Stimulated activated CD4-positive, alpha-beta T cell treated with anti-CD3 and anti-CD28 coated beads, TNF-alpha, amount 100 ng/mL, for 4 hours (primary cell): ENCODE measurements around the gene SKI.

ENCODE experiments used
- DNase-seq, 3 experiments: peaks; one replicate each; pipeline ENCODE4 v3.0.0-alpha.2; 2020; ENCODE audit warnings: low read depth in 3 of 3

SKI gene

GRCh38 chr1:2351723-2352122 lies 123.6 kb downstream of the SKI start:
- DNase-seq: no peak

GRCh38 chr1:2352341-2352896 lies 124.3 kb downstream of the SKI start:
- DNase-seq: no peak

DNA sequence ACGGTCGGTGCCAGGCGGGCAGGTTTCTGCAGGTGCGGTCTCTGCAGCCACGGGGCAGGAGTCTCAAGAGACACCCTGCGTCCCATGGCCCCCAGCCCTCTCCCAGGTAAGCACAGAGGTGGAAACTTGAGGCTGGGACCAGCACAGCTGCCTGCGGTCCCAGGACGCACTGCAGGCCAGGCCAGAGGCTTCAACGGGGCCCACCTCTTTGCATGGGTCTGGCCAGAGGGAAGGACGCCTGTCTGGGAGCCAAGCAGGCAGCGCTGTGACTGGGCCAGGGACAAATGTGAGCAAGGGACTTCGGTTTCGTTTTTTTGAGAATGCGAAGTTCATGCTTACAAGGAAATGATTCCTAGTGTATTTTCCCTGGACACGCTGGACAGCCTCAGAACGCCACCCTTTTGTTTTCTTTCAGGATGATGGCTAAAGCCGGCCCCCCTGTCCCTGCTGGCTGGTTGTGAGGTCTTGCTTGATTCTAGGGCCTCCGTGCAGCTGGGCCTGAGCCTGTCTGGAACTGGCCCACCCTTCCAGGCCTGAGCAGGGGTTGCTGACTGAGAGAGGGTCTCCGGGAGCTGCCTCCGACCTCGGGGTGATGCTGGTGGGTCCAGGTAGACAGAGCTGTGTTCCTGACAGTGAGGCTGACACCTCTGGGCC lies 124.9 kb downstream of the SKI start:
- DNase-seq: no peak

DNA sequence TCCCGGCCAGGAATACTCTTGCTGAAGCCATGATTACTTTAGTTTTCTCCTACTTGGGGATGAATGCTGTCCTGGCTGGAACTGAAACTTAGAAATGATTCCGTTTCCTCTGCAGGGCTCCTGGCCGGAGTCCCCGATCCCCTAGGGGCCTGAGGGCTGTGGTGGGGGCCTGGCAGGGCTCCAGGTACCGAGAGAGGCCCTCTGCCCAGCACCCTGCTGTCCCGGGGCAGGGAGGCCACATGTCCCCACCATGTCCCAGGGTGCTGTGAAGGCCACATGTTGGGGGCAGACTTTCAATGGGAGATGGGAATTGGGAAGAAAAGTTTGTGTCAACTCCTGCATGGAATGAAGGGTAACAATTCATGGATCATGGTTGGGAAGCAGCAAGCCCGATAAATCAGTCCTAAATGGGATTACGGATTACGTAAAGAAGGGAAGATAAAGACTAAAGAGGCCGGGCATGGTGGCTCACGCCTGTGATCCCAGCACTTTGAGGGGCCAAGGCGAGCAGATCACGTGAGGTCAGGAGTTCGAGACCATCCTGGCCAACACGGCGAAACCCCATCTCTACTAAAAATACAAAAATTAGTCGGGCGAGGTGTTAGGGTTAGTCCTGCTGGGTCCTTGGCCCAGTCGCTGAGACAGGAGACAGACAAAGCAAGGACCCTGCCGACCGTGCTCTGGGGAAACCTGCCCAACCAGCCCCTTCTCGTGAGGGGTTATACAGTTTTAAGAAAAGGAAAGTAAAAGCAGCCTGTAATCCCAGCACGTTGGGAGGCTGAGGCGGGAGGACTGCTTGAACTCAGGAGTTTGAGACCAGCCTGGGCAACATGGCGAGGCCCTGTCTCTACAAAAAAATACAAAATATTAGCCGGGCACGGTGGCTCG lies 125.7 kb downstream of the SKI start:
- no peak for DNase-seq

DNA sequence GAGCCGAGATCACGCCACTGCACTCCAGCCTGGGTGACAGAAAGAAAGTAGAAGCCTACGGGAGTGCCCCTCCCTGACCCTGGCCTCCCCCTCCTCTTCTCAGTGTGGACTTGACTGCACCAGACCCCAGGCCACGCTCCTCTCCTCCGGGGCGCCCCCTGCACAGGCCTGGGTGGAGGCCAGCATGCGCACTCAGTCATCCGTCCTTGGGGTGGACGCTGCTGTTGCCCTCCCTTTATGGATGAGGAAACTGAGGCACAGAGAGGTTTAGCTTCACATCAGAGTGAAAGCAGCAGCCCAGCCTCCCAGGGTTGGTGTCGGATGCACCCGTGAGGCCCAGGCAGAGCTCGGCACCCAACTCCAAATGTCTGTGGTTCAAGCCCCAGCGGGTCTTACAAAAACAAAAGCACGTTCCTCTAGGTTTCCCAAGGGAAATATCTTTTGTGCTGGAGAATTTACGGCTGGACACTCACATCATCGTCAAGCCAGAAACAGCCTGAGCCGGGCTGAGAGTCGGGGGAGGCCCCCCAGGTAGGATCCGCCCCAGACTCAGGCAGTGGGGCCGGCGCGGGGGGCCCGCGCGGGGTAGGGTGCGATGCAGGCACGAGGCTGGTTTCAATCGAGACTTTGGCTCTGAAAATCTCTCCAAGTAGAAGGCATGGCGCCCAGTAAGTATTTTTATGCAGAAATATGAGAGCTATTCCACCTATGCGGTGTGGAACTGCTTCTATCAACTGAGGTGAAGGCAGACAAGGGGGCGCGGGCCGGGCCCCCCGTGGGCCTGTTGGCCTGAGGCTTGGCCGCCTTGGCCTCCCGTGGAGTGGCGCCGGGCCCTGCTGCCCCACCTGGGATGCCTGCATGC lies 126.6 kb downstream of the SKI start:
- no peak for DNase-seq

GRCh38 chr1:2355373-2356261 lies 127.5 kb downstream of the SKI start:
- no peak for DNase-seq

- DNase-seq: no peak
Measured at GRCh38 chr1:2356401-2356800, 128.3 kb downstream of the SKI start.

DNA sequence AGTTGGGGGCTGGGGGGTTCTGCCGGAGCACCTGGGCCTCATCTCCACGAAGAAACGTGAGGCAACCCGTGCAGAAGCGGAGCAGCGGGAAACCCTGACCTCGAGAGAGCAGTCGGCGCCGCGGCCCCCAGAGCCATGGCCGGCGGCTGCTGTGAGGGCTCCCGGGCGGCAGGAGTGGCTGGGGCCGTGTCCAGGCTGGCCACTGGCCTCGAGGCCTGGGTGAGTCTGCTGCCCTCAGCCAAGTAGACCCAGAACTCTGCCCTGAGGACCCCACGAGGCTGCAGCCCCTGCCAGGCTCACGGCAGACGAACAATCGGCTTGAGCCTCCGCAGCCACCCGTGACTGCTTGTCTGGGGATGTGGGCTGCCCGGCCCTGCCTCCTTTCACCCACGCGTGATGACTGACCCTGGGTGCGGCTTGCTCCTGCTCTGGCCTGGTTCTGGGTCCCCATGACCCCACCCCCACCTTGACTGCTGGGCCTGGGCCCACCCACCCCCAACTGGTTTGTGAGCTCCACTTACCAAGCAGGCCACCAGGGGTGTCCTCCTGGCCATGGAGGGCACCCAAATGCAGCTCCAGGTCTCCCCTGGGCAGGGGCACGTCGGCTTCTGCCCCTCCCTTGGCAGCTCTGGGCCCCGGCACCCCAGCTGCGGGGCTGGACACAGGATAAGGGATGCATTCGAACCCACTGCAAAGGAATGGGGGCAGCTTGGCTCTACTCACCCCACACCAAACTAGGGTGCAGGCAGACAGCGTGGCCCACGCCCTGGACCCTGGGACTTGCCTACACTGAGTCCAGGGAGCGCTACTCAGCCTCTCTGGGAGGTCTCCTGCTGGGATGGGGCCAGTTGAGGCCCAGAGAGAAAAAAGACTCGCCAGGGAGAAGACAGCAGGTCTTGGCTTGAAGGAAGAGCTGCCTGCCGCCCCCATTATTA lies 129.1 kb downstream of the SKI start:
- no peak for DNase-seq

- DNase-seq: no peak
Measured at GRCh38 chr1:2358072-2358471, 130.0 kb downstream of the SKI start.

- no peak for DNase-seq
Measured at GRCh38 chr1:2358651-2359640, 130.8 kb downstream of the SKI start.
